GM23338 (cell line): ENCODE data around the gene ACTR5. TPM values are rescaled to one million over a fixed set of nuclear protein-coding genes. Genes with fewer than 3 reads are reported as not detected.

ENCODE experiments used
- ATAC-seq: fragments of 200-7000 bp; cut with Tn5 transposase; 3 replicates; pipeline ENCODE4 v1.9.1; 2020
- DNase-seq: peaks from one replicate; pipeline ENCODE4 v3.0.0-alpha.2; 2015; ENCODE audit warnings: low spot score
- H2AFZ ChIP-seq: fragments of 200-600 bp; sonication (generic); 2 replicates; pipeline ENCODE4 v1.8.0; 2016; ENCODE audit warnings: antibody characterized with exemption, mild to moderate bottlenecking, moderate library complexity
- H3F3A ChIP-seq: fragments of 200-600 bp; sonication (generic); replicated peaks from 2 replicates; pipeline ENCODE4 v1.8.0; 2017; ENCODE audit warnings: antibody characterized with exemption, mixed run types, low read depth
- H3K27ac ChIP-seq: fragments of 200-600 bp; sonication (generic); 2 replicates; pipeline ENCODE4 v1.6.1; 2016; ENCODE audit warnings: low read depth
- H3K27me3 ChIP-seq: fragments of 200-600 bp; sonication (generic); 2 replicates; pipeline ENCODE4 v1.8.0; 2016; ENCODE audit warnings: mild to moderate bottlenecking, mixed run types, moderate library complexity; ENCODE audit not compliant: insufficient read depth
- H3K36me3 ChIP-seq: fragments of 200-600 bp; sonication (generic); 2 replicates; pipeline ENCODE4 v1.8.0; 2016; ENCODE audit warnings: mild to moderate bottlenecking; ENCODE audit not compliant: insufficient read depth
- H3K4me1 ChIP-seq: fragments of 200-600 bp; sonication (generic); 2 replicates; pipeline ENCODE4 v1.8.0; 2016; ENCODE audit warnings: mild to moderate bottlenecking, moderate library complexity; ENCODE audit not compliant: insufficient read depth
- H3K4me2 ChIP-seq: fragments of 200-600 bp; sonication (generic); 2 replicates; pipeline ENCODE4 v1.7.1; 2017; ENCODE audit warnings: mixed run types
- H3K4me3 ChIP-seq: fragments of 200-600 bp; sonication (generic); 2 replicates; pipeline ENCODE4 v1.6.1; 2016; ENCODE audit warnings: mixed run types
- H3K79me2 ChIP-seq: fragments of 200-600 bp; sonication (generic); replicated peaks from 2 replicates; pipeline ENCODE4 v1.8.0; 2017; ENCODE audit warnings: mild to moderate bottlenecking; ENCODE audit not compliant: insufficient read depth
- H3K9me2 ChIP-seq: fragments of 200-600 bp; sonication (generic); 2 replicates; pipeline ENCODE4 v1.8.0; 2017; ENCODE audit not compliant: insufficient read depth
- H4K20me1 ChIP-seq: fragments of 200-600 bp; sonication (generic); replicated peaks from 2 replicates; pipeline ENCODE4 v1.8.0; 2017; ENCODE audit warnings: mild to moderate bottlenecking; ENCODE audit not compliant: insufficient read depth
- H3K27ac Mint-ChIP-seq: 2 replicates; pipeline ENCODE4 v1.8.0; 2020; ENCODE audit warnings: inconsistent platforms, mild to moderate bottlenecking, moderate library complexity, mixed read lengths
- H3K27me3 Mint-ChIP-seq: 3 replicates; pipeline ENCODE4 v1.8.0; 2022; ENCODE audit warnings: low read depth, mild to moderate bottlenecking, moderate library complexity, mixed read lengths, inconsistent platforms; ENCODE audit not compliant: insufficient read depth, poor library complexity
- H3K36me3 Mint-ChIP-seq: 3 replicates; pipeline ENCODE4 v1.8.0; 2021; ENCODE audit warnings: low read depth, mild to moderate bottlenecking, inconsistent platforms, moderate library complexity, mixed read lengths
- H3K4me1 Mint-ChIP-seq: 3 replicates; pipeline ENCODE4 v1.8.0; 2020; ENCODE audit warnings: mild to moderate bottlenecking, inconsistent platforms, mixed read lengths
- H3K4me3 Mint-ChIP-seq: 3 replicates; pipeline ENCODE4 v1.8.0; 2021; ENCODE audit warnings: moderate library complexity, mild to moderate bottlenecking, inconsistent platforms, mixed read lengths
- H3K9me3 Mint-ChIP-seq: 3 replicates; pipeline ENCODE4 v1.8.0; 2020; ENCODE audit warnings: moderate library complexity, mild to moderate bottlenecking, inconsistent platforms, mixed read lengths
- CREB1 ChIP-seq: fragments of 250-450 bp; sonication (Bioruptor Pico); IDR thresholded peaks from 2 replicates; pipeline ENCODE4 v1.5.0; 2020; ENCODE audit warnings: low read depth, mild to moderate bottlenecking, moderate library complexity
- NANOG ChIP-seq: IDR thresholded peaks from 2 replicates; pipeline ENCODE4 v1.6.1; 2016; ENCODE audit warnings: antibody characterized with exemption, borderline replicate concordance
- ZNF331 ChIP-seq: fragments of 250-450 bp; sonication (Bioruptor Pico); IDR thresholded peaks from 2 replicates; pipeline ENCODE4 v1.5.0; 2020; ENCODE audit warnings: low read depth, mild to moderate bottlenecking, moderate library complexity
- polyA plus RNA-seq: library from polyadenylated mRNA; unstranded; fragments of >200 nt; fragmentation: Nextera tagmentation; extraction: Ambion mirVana; gene quantifications from 2 replicates; pipeline ENCODE4 v1.2.1, GENCODE V29; 2016
- total RNA-seq: library from RNA; depleted of rRNA; stranded (reverse); fragments of >200 nt; shearing (Covaris generic); gene quantifications from 2 replicates; pipeline ENCODE4 v1.2.3, GENCODE V29; 2014
- TF ChIP-seq, protein P1 (sequence below): fragments of 250-450 bp; sonication (Bioruptor Pico); IDR thresholded peaks from 2 replicates; pipeline ENCODE4 v1.5.0; 2020; ENCODE audit warnings: mild to moderate bottlenecking, moderate library complexity

Gene ACTR5
- total and polyA plus RNA-seq, 2 experiments from 2014 or later = 8.4 to 21.8 TPM

DNA sequence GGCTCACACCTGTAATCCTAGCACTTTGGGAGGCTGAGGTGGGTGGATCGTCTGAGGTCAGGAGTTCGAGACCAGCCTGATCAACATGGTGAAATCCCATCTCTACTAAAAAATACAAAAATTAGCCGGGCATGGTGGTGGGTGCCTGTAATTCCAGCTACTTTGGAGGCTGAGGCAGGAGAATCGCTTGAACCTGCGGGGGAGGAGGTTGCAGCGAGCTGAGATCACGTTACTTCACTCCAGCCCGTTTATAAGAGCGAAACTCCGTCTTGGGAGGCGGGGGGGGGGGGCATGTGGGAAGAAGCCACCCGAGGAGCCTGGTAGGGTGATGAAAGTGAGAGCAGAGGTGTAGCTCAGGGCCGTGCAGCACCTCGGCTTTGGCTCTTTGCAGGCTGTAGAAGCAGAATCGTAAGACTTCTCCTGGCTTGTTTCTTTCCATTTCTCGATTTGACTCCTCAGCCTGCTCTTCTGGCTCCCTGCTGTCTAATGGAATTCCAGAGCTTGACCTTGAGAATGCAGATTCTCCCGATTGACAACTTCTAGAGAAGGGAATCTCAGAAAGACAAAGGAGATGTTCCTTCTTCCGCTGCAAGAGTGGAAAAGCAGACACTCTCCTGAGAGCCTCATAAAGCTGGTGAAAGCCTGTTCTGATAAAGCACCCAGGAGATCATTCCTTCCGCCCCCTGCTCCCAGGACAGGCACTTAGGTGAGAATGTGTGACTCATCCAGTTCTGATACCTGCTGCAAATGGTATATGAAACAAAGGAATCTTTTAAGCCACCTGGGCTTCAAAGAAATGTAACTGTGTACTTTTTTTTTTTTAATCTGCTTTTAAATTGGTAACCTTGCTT lies 31.2 kb downstream of the ACTR5 start:
- Histone ChIP-seq H3K9me2 (no peaks in the 10 kb centered on the region), H3K4me2 (peak overlapping the region; percentile 48), H3K36me3 (peaks cover 6% of the 10 kb centered on the region; the same call in 1 of the 2 replicates), H3K79me2 (no peaks in the 10 kb centered on the region), H3K4me1 (peaks cover 27% of the 10 kb centered on the region), H3F3A (peaks cover 11% of the 10 kb centered on the region; the same call in 1 of the 2 replicates), H4K20me1 (no peaks in the 10 kb centered on the region), H2AFZ (no peak overlapping the region), H3K4me3 (peak overlapping the region; percentile 18), H3K27ac (peak overlapping the region; percentile 93), H3K27me3 (no peaks in the 10 kb centered on the region)
- Mint-ChIP-seq H3K27ac (peak overlapping the region; percentile 97), H3K27me3 (no peaks in the 10 kb centered on the region), H3K4me3 (peak overlapping the region; percentile 59), H3K9me3 (peaks cover 4% of the 10 kb centered on the region; the same call in 2 of the 3 replicates), H3K36me3 (peaks cover 26% of the 10 kb centered on the region), H3K4me1 (peaks cover 33% of the 10 kb centered on the region)
- DNase-seq (peak; percentile 90), ATAC-seq (peak; percentile 91)
- TF ChIP-seq, protein P1, sequence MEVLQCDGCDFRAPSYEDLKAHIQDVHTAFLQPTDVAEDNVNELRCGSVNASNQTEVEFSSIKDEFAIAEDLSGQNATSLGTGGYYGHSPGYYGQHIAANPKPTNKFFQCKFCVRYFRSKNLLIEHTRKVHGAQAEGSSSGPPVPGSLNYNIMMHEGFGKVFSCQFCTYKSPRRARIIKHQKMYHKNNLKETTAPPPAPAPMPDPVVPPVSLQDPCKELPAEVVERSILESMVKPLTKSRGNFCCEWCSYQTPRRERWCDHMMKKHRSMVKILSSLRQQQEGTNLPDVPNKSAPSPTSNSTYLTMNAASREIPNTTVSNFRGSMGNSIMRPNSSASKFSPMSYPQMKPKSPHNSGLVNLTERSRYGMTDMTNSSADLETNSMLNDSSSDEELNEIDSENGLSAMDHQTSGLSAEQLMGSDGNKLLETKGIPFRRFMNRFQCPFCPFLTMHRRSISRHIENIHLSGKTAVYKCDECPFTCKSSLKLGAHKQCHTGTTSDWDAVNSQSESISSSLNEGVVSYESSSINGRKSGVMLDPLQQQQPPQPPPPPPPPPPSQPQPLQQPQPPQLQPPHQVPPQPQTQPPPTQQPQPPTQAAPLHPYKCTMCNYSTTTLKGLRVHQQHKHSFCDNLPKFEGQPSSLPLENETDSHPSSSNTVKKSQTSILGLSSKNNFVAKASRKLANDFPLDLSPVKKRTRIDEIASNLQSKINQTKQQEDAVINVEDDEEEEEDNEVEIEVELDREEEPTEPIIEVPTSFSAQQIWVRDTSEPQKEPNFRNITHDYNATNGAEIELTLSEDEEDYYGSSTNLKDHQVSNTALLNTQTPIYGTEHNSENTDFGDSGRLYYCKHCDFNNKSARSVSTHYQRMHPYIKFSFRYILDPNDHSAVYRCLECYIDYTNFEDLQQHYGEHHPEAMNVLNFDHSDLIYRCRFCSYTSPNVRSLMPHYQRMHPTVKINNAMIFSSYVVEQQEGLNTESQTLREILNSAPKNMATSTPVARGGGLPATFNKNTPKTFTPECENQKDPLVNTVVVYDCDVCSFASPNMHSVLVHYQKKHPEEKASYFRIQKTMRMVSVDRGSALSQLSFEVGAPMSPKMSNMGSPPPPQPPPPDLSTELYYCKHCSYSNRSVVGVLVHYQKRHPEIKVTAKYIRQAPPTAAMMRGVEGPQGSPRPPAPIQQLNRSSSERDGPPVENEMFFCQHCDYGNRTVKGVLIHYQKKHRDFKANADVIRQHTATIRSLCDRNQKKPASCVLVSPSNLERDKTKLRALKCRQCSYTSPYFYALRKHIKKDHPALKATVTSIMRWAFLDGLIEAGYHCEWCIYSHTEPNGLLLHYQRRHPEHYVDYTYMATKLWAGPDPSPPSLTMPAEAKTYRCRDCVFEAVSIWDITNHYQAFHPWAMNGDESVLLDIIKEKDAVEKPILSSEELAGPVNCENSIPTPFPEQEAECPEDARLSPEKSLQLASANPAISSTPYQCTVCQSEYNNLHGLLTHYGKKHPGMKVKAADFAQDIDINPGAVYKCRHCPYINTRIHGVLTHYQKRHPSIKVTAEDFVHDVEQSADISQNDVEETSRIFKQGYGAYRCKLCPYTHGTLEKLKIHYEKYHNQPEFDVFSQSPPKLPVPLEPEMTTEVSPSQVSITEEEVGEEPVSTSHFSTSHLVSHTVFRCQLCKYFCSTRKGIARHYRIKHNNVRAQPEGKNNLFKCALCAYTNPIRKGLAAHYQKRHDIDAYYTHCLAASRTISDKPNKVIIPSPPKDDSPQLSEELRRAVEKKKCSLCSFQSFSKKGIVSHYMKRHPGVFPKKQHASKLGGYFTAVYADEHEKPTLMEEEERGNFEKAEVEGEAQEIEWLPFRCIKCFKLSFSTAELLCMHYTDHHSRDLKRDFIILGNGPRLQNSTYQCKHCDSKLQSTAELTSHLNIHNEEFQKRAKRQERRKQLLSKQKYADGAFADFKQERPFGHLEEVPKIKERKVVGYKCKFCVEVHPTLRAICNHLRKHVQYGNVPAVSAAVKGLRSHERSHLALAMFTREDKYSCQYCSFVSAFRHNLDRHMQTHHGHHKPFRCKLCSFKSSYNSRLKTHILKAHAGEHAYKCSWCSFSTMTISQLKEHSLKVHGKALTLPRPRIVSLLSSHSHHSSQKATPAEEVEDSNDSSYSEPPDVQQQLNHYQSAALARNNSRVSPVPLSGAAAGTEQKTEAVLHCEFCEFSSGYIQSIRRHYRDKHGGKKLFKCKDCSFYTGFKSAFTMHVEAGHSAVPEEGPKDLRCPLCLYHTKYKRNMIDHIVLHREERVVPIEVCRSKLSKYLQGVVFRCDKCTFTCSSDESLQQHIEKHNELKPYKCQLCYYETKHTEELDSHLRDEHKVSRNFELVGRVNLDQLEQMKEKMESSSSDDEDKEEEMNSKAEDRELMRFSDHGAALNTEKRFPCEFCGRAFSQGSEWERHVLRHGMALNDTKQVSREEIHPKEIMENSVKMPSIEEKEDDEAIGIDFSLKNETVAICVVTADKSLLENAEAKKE (CRISPR knock-in tag) = peak; percentile 96
- TF ChIP-seq NANOG = no peak

DNA sequence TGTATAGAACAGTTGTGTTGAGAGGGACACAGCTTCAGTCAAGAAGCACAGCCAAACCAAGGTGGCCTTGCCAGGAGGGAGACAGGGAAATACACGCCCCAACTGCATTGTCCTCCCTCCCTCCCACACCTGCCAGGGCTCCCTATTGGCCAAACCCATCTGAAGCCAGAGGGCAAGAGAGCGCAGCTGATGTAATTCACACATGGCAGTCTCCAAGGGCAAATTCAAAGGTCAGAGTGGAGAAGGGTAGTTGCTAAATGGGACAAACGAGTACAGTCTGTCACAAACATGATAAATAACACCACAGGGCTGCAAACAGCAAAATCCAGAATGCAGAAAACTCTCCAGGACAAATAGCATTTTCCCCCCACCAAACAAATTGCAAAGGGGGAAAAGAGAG lies 34.0 kb downstream of the ACTR5 start:
- no peaks in the 10 kb centered on the region for H3K27me3 Mint-ChIP-seq
- peaks cover 33% of the 10 kb centered on the region for H3K4me1 Mint-ChIP-seq
- DNase-seq (no peak), ATAC-seq (no peak)
- H3K27me3 ChIP-seq = no peaks in the 10 kb centered on the region
- no peak overlapping the region for H3K4me3 Mint-ChIP-seq
- H3K27ac Mint-ChIP-seq = 0 out of 2 replicates have a peak overlapping the region, but pooled peaks have one; percentile 13
- no peaks in the 10 kb centered on the region for H3K79me2 ChIP-seq
- peaks cover 11% of the 10 kb centered on the region; the same call in 1 of the 2 replicates for H3F3A ChIP-seq
- H3K4me2 ChIP-seq = no peak overlapping the region
- H3K36me3 ChIP-seq = no peaks in the 10 kb centered on the region
- peaks cover 27% of the 10 kb centered on the region for H3K4me1 ChIP-seq
- no peaks in the 10 kb centered on the region for H3K9me2 ChIP-seq
- H3K27ac ChIP-seq = no peak overlapping the region; the same call in 1 of the 2 replicates
- no peak overlapping the region for H2AFZ ChIP-seq
- H3K36me3 Mint-ChIP-seq = peaks cover 6% of the 10 kb centered on the region
- H3K9me3 Mint-ChIP-seq = no peaks in the 10 kb centered on the region
- no peaks in the 10 kb centered on the region for H4K20me1 ChIP-seq
- no peak overlapping the region for H3K4me3 ChIP-seq
- TF ChIP-seq ZNF331 (CRISPR knock-in tag) (no peak), NANOG (no peak), CREB1 (CRISPR knock-in tag) (no peak)
- TF ChIP-seq, protein P1 (CRISPR knock-in tag) = no peak
